ENCODE results near the gene PIP5KL1. TPM values are rescaled to one million over a fixed set of nuclear protein-coding genes. Genes with fewer than 3 reads are reported as not detected.

Gene PIP5KL1
- total RNA-seq, 1 donor from 2014 or later, result 0.57 TPM

DNA sequence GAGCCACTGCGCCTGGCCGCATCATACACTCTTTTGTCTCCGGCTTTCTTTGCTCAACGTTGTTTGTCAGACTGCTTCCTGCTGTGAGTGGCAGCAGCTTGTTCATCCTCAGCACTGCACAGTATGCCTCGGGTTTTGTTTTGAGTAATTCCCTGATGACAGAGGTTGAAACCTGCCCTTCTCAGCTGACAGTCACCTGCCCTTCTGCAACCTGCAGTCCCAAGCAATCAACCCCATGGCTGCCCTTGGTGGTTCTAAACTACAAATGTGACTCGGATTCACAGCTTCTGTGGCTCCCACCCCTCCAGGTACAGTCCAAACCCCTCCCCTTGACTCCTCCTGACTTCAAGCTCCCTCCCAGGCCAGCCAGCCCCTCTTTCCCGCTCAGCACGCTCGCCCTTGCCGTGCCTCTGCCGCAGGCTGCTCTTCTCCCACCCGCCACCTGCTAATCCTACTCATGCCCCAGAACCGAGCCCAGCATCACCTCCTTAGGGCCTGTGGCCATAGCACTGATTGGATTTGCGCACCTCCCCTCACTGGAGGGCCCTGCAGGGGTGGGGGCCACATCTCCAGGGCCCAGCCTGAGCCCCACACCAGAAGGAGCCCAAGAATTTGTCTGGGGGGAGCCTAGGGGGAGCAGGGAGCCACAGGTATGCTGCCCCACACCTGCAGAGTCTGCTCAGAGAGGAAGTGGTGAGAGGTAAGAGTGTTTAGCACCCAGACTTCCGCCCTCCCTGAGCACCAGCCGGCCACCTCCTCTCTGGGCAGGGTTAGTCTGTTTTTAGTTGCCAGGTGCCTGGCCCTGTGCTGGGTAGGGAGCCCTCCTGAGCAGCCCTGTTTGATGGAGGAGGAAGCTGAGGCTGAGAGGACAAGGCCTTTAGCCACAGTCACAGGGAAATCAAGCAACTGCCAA lies 40.1 kb upstream of the PIP5KL1 start:
- intact Hi-C loops (cut with DNase I), result no loop called here
- DNase-seq (ENCODE audit: low spot score), result no peak

DNA sequence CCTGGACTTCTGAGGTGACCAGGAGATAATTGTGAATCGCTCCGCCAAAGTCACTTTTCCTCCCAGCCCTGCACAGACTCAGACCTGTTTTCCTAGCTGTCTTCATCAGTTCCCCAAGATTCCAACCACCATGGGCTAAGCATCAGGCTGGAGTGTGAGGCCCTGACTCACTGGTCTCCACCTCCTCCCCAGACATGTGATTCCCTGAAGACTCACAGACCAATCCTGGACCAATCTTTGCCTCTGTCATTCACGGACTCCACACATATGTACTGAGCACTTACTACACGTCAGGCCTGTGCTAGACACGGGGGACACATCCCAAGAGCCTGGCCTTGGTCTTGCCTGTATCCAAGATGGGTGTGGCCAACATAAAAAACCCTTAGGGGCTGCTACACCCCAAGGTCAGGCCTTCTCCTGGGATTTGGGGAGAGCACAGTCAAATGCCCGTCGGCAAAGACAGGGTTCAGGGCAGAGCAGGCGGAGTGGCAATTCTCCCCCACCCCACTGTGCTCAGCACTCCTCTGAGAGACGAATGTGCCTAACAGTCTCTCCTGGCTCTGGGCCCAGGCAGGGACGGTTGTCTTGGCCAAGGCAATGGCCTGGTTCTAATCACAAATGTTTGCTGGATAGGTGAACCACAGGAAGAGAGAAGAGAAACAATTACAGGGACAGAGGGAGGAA lies 38.3 kb upstream of the PIP5KL1 start:
- intact Hi-C loops (cut with DNase I), result no loop called here

DNA sequence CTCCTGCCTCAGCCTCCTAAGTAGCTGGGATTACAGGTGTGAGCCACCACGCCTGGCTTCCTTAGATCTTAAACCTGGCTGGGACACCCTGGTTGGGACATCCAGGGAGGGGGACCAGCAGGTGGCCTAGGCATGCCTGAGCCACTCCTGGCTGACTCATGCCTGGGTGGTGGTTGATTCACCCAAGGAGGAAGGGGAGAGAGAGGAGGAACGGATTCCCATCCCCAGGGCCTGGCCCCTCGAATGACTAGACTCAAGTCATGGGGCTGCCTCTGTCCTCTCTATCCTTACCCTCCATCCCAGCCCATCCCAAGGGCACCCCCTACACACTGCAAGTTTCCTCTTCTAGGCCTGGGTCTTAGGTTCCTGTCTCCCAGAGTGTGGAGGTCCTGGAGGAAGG lies 37.5 kb upstream of the PIP5KL1 start:
- DNase-seq (ENCODE audit: low spot score), result no peak
- intact Hi-C loops (cut with DNase I), result no loop called here

More for the DNA sequence above, 38.3 kb upstream of the PIP5KL1 start:
- peak; percentile 89 for DNase-seq (ENCODE audit: low spot score)

DNA sequence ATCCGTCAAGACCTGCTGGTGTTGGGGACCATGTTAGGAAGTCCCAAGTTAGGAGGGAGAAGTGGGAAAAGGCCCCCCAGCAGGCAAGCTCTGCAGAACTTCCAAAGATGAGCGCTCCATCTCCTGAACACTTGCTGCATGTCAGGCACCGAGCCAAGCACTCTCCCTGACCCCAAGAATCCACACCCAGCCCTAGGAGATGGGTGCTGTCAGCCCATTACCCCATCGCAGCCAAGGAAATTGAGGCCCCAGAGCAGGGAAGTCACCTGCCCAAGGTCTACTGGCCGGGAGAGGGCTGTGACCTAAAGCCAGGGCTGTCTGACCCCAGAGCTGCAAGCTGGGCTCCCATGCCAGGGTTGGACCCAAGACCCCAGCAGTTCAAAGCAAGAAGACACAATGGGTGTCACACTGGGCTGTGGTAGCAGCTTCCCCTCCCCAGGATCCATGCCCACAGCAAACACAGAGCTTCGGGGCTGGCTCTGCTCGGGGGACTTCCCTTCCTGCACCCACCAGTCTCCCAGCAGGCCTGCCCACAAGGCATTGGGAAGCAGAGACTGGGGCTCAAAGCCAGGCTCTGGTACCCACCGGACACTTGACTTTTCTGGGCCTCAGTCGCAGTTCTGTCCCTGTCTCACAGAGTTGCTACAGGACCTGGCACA lies 36.7 kb upstream of the PIP5KL1 start:
- no peak for DNase-seq (ENCODE audit: low spot score)
- intact Hi-C loops (cut with DNase I), result no loop called here

DNA sequence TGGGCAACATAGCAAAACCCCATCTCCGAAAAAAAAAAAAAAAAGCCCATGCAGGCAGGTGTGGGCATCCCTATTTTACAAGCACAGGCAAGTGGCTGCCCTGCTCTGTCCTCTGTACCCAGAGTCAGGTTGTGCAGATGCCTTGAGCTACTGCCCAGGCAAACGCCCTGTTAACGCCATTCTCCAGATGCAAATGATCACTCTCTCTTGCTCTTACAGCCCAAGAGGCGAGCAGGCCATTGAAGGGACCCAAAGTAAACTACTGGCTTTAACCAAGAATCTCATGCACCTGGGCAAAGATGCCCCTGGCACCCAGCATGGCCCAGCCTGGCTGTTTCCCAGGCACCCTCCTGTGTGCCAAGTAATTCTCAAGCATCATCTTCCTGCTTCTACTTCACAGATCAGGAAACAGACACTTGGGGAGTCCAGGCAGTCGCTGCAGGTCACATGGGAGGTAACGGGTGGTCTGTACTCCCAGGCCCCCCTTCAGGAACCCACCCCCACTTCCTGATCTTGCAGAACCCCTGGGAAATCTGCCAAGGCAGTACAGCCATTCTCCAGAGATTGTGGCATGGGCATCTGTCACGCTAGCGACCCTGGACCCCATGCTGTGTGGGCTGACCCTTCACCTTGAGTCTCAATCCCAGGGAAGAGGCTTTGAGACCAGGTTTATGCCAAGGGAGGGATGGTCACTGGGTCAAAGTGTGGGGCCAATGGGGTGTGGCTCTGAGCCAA lies 36.0 kb upstream of the PIP5KL1 start:
- DNase-seq (ENCODE audit: low spot score), result no peak
- intact Hi-C loops (cut with DNase I), result no loop called here

DNA sequence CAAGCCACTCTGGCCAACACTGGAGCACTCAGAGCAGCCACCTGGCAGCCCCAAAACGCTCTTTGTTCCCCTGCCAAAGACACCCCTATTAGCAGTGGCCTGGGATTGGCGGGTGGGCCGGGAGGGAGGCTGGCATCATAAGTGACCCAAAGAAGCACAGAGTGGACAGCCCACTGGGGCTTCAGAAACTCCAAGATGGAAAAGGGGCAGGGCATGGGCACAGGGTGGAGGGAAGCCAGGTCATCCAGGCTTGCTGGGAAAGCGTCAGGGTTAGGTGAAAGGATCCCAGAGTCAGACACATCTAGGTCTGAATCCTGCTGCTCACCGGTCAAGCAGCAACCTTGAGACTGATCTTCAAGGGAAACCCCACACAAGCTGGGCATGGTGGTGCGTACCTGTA lies 35.4 kb upstream of the PIP5KL1 start:
- intact Hi-C loops (cut with DNase I), result no loop called here
- no peak for DNase-seq (ENCODE audit: low spot score)

DNA sequence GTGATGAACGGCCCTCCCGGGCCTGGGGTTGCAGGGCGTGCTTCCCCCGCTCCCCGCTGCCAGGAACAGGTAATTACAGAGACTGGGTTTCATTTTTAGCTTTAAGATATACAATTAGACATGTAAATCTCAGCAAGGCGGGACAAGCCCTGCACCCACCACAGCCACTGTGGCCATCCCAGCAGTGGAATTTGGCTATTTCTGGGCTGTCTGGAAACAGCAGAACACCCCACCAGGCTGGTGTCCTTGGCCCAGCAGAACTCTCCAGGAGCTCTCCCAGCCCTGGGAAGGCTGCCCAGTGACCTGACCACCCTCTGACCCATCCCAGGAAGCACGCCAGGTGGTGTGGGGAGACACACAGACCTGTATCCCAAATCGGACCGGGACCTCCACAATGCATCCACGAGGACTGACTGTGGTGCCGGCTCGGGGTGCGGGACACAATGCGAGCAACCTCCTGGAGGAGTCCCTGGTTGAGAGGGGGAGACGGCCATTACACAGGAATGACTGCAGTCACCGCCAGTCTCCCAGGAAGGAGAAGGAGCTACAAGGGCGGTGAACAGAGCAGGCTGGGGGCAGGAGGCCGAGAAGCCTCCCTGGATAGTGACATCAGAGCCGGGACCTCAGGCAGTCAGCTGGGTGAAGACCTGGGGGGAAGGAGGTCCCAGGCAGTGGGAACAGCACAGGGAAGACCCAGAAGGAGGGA lies 32.9 kb upstream of the PIP5KL1 start:
- intact Hi-C loops (cut with DNase I), result no loop called here
- DNase-seq (ENCODE audit: low spot score), result no peak

DNA sequence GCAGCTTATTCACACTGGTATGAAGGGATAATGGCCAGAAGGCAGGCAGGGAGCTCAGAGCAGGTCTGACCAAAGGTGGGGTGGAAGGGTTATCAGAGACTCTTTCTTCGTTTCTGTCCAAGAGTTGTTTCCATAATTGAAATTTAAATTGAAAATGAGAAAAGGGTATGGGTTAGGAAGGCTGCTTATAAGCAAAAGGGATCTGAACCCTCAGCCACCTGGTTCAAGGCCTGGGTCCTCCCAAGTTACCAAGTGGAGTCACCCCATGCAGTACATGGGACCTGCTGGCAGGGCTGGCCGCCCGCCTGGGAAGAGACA lies 32.4 kb upstream of the PIP5KL1 start:
- DNase-seq (ENCODE audit: low spot score), result no peak
- intact Hi-C loops (cut with DNase I), result no loop called here

DNA sequence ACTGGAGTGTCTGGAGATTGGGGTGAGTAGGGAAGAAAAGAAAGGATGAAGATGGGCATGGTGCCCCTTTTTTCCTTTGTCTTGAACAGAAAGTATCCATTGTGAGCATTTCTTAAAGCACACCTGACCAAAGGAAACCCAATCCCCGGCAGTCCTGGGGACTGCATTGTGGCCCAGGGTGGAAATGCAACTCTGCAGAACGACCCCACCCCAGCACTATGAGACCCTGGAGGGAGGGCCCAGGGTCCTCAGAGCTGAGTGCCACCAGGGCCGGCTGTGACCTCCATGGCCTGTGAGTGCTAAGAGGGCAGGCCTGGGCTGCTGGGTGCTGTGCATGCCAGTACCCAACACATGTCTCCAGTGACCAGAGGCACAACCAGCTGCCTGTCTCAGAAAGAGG lies 31.7 kb upstream of the PIP5KL1 start:
- DNase-seq (ENCODE audit: low spot score), result no peak
- intact Hi-C loops (cut with DNase I), result no loop called here

DNA sequence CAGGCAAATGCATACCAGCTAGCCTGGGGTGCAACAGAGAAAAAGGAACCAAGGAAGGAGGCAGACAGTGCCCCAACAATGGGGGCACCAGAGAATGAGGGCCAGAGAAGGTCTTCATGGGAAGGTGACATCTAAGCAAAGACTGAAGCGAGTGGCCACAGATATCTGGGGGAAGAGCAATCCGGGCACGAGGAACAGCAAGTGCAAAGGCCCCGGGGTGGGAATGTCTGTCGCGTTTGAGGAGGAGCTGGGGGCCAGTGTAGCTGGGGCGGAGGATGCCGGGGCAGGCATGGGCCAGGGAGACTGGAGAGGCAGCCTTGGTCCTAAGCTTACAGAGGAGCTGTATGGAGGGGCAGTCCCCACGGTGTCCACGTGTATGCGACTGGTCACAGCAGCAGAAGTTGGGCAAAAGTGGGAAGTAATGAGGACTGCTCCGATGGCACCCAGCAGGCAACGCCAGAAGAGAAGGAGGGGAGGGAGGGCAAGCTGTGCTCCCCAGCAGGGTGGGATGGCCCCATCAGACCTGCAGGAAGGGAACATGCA lies 31.1 kb upstream of the PIP5KL1 start:
- intact Hi-C loops (cut with DNase I), result no loop called here
- DNase-seq (ENCODE audit: low spot score), result no peak

DNA sequence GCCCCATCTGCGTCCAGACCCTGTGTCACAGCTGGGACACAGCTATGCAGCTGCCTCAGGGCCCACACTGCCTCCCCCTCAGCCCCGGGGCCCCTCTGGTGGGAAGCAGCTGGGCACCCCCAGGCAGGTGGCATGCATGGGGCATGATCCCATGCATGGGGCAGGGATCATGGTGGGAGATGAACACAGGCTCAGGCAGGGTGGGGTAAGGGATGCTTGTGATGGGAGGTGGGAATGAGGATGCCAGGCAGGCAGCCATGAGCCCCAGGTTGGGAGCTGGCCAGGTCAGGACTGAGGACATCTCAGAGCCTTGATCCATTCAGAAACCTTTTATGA lies 30.5 kb upstream of the PIP5KL1 start:
- intact Hi-C loops (cut with DNase I), result no loop called here
- no peak for DNase-seq (ENCODE audit: low spot score)

DNA sequence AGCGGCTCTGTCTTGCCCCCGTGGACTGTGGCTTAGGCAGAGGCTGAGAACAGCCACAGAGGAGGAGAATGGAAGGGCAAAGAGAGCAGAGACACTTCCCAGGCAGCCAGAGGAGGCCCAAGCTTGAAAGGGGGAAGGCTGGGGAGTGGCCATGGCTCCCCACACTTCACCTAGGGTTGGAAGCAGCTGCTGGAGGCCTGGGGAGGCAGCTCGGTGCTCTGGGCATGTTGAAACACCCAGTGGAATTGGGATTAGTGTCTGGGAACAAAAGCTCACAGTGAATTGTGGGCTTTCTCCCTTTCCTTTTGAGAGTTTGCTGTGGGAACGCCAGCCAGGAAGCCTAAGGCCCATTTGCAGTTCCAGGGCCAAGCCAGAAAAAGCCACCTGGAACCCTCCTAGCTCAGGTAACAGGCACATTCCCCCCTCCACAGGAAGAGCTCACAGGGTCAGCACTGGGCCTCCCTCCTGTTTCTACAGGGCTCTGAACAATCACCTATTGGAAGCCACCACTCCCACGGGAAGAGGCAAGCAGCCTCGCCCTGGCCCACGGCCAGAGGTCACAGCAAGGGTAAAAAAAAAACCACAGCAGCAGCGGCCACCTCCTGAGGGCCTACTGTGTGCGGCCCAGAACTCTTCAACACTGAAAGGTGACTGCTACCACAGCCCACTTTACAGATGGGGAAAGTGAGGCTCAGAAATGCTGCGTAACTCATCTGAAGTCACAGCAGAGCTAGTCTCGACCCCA lies 30.0 kb upstream of the PIP5KL1 start:
- no peak for DNase-seq (ENCODE audit: low spot score)
- intact Hi-C loops (cut with DNase I), result no loop called here

DNA sequence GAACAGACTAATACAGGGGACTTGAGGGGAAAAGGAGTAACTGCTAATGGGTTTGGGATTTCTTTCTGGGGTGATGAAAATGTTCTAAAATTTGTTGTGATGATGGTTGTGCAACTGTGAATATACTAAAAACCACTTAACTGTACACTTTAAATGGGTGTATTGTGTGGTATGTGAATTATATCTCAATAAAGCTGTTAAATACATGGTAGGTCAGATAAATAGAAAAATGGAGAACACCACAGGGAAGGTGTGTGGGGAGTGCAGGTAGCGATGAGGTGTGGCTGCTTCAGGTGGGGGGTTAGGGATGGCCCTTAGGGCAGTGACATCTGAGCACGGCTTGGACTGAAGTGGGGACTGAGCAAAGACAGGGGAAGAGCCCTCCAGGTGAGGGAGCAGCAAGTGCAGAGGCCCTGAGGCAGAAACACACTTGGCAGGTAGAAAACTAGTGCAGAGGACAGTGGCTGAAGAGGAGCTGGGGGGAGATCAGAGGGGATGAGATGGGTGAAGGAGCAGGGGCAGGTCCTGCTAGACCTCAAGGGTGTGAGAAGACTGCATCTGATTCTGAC lies 29.3 kb upstream of the PIP5KL1 start:
- DNase-seq (ENCODE audit: low spot score), result no peak
- intact Hi-C loops (cut with DNase I), result no loop called here

DNA sequence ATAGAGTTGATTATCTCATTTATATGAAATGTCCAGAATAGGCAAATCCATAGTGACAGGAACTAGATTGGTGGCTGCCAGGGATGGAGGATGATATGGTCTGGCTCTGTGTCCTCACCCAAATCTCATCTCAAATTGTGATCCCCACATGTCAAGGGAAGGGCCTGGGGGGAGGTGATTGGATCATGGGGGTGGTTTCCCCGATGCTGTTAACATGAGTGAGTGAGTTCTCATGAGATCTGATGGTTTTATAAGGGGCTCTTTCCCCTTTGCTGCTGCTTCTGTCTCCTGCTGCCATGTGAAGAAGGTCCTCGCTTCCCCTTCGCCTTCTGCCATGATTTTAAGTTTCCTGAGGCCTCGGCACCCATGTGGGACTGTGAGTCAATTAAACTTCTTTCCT lies 28.8 kb upstream of the PIP5KL1 start:
- intact Hi-C loops (cut with DNase I), result no loop called here
- DNase-seq (ENCODE audit: low spot score), result no peak

DNA sequence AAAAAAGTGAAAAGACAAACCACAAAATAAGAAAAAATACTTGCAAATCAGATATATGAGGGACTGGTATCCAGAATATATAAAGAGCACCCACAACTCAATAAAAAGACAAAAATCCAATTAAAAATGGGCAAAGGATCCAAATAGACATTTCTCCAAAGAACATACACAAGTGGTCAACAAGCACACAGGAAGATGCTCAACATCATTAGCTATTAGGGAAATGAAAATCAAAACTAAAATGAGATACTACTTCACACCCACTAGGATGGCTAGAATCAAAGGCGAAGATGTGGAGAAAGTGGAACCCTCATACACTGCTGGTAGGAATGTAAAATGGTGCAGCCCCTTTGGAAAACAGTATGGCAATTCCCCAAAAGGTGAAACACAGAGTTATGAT lies 28.2 kb upstream of the PIP5KL1 start:
- no peak for DNase-seq (ENCODE audit: low spot score)
- intact Hi-C loops (cut with DNase I), result no loop called here

DNA sequence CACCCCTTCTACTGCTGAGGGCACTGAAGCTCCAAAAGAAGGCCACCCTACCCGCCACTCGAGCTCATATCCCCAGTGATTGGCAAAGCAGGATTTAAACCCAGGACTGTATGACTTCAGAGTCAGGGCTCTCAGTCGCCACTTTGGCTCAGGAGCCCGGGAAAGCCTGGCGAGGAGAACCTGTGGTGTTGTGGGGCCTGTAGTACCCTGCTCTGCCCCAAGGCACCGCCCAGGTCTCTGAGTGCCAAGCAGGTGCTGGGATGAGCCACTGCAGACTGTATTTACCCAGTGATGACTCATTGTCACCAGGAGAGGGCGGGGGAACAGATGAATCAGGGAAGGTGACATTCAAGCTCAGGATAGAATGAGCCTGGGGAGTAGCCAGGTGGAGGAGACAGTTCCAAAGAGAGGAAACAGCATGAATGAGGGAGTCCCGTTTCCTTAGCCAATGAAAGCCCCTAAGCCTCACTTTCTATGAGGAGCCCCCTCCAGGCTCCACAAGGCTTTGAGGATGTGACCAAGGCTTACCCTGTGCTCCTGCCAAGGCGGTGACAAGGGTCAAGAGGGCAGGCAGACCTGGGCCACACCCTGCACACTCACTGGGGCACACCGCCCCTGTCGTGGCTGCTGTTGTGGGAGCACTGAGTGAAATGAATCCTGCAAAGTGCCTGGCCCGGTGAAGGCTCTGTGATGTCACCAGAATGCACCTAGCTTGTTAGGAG lies 24.9 kb upstream of the PIP5KL1 start:
- intact Hi-C loops (cut with DNase I), result no loop called here
- no peak for DNase-seq (ENCODE audit: low spot score)

DNA sequence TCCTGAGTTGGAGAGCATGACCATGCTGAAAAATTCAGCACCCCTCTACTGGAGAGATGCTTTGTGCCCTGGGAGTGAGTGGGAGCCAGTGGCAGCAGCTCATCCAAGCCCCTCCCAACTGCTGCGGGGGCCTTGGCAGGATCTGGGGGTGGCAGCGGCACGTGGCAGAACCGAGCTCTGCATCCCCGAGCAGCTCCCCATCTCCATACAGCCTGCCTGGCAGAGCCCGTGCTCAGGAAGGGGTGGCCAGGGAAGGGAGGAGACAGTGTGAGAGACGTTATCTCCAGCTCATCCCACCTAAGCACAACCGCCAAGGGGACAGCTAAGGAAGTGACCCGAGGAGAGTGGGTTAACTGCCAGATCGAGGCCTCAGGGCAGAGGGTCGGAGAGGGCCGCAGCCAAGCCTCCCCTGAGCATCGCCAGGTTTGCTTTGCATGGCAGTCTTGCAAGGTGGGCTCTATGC lies 24.3 kb upstream of the PIP5KL1 start:
- intact Hi-C loops (cut with DNase I), result no loop called here

More for the DNA sequence above, 24.3 kb upstream of the PIP5KL1 start:
- DNase-seq (ENCODE audit: low spot score), result no peak
